H9 (cell line): Measurements from ENCODE around the gene GMPS. TPM values are rescaled to one million over a fixed set of nuclear protein-coding genes. Genes with fewer than 3 reads are reported as not detected.
"Not testable (repeated sequence)": the region's sequence is repeated elsewhere in the genome, so short reads cannot be mapped to it uniquely, and the experiment has no call there.

Source experiments
- DNase-seq: peaks from one replicate; pipeline ENCODE4 v3.0.0-alpha.2; 2017
- H2AFZ ChIP-seq: one replicate; pipeline ENCODE4 v1.6.1; 2013; ENCODE audit warnings: mild to moderate bottlenecking, low read length, control low read depth, moderate library complexity
- H2AK5ac ChIP-seq: 2 replicates; pipeline ENCODE4 v1.6.1; 2013; ENCODE audit warnings: low read length, control low read depth, mixed read lengths; ENCODE audit not compliant: insufficient read length
- H2BK120ac ChIP-seq: one replicate; pipeline ENCODE4 v1.6.1; 2013; ENCODE audit warnings: low read depth, mild to moderate bottlenecking, low read length, control low read depth, inconsistent platforms; ENCODE audit not compliant: poor library complexity, severe bottlenecking
- H2BK12ac ChIP-seq: 2 replicates; pipeline ENCODE4 v1.6.1; 2013; ENCODE audit warnings: low read length, control low read depth, mixed read lengths, low read depth; ENCODE audit not compliant: insufficient read length
- H2BK15ac ChIP-seq: 2 replicates; pipeline ENCODE4 v1.6.1; 2013; ENCODE audit warnings: low read depth, low read length, control low read depth
- H2BK20ac ChIP-seq: one replicate; pipeline ENCODE4 v1.6.1; 2013; ENCODE audit warnings: low read depth, mild to moderate bottlenecking, low read length, control low read depth, inconsistent platforms; ENCODE audit not compliant: poor library complexity, severe bottlenecking
- H2BK5ac ChIP-seq: 2 replicates; pipeline ENCODE4 v1.6.1; 2013; ENCODE audit warnings: low read length, control low read depth, mixed read lengths; ENCODE audit not compliant: insufficient read length
- H3K14ac ChIP-seq: 2 replicates; pipeline ENCODE4 v1.6.1; 2013; ENCODE audit warnings: low read length, control low read depth; ENCODE audit not compliant: insufficient read depth
- H3K18ac ChIP-seq: 2 replicates; pipeline ENCODE4 v1.6.1; 2013; ENCODE audit warnings: low read depth, mild to moderate bottlenecking, mixed read lengths, low read length, control low read depth; ENCODE audit not compliant: insufficient read length
- H3K23ac ChIP-seq: 2 replicates; pipeline ENCODE4 v1.6.1; 2013; ENCODE audit warnings: low read length, control low read depth, mixed read lengths, low read depth; ENCODE audit not compliant: insufficient read length
- H3K23me2 ChIP-seq: 2 replicates; pipeline ENCODE4 v1.6.1; 2013; ENCODE audit warnings: low read depth, mild to moderate bottlenecking, mixed read lengths, low read length, control low read depth; ENCODE audit not compliant: insufficient read length, poor library complexity, severe bottlenecking
- H3K27ac ChIP-seq: 2 replicates; pipeline ENCODE4 v1.5.1; 2013; ENCODE audit warnings: low read length, control low read depth, mixed read lengths, low read depth; ENCODE audit not compliant: insufficient read length
- H3K27me3 ChIP-seq: 2 replicates; pipeline ENCODE4 v1.6.1; 2013; ENCODE audit warnings: low read length, control low read depth, inconsistent platforms; ENCODE audit not compliant: insufficient read depth
- H3K4ac ChIP-seq: 2 replicates; pipeline ENCODE4 v1.6.1; 2013; ENCODE audit warnings: low read depth, mild to moderate bottlenecking, control low read depth, inconsistent platforms, low read length, moderate library complexity
- H3K4me1 ChIP-seq: 2 replicates; pipeline ENCODE4 v1.6.1; 2013; ENCODE audit warnings: low read length, control low read depth, inconsistent platforms; ENCODE audit not compliant: insufficient read depth
- H3K4me2 ChIP-seq: 2 replicates; pipeline ENCODE4 v1.6.1; 2013; ENCODE audit warnings: low read length, control low read depth, mixed read lengths; ENCODE audit not compliant: insufficient read length, insufficient read depth
- H3K56ac ChIP-seq: 2 replicates; pipeline ENCODE4 v1.6.1; 2013; ENCODE audit warnings: low read depth, mild to moderate bottlenecking, mixed read lengths, low read length, control low read depth; ENCODE audit not compliant: insufficient read length
- H3K79me1 ChIP-seq: 2 replicates; pipeline ENCODE4 v1.6.1; 2013; ENCODE audit warnings: low read depth, mild to moderate bottlenecking, moderate library complexity, low read length, control low read depth, inconsistent platforms; ENCODE audit not compliant: insufficient read depth, poor library complexity, severe bottlenecking
- H3K79me2 ChIP-seq: 2 replicates; pipeline ENCODE4 v1.6.1; 2013; ENCODE audit warnings: low read length, control low read depth, inconsistent platforms; ENCODE audit not compliant: insufficient read depth
- H3K9ac ChIP-seq: 2 replicates; pipeline ENCODE4 v1.6.1; 2013; ENCODE audit warnings: low read length, control low read depth, mixed read lengths; ENCODE audit not compliant: insufficient read length; ENCODE audit errors: extremely low read depth
- H3K9me3 ChIP-seq: one replicate; pipeline ENCODE4 v1.6.1; 2013; ENCODE audit warnings: low read depth, low read length, inconsistent platforms; ENCODE audit not compliant: control insufficient read depth
- H3T11ph ChIP-seq: one replicate; pipeline ENCODE4 v1.6.1; 2013; ENCODE audit warnings: mild to moderate bottlenecking, low read length, control low read depth, inconsistent platforms
- H4K20me1 ChIP-seq: one replicate; pipeline ENCODE4 v1.6.1; 2013; ENCODE audit not compliant: control insufficient read depth, insufficient read length, insufficient read depth
- H4K5ac ChIP-seq: 2 replicates; pipeline ENCODE4 v1.6.1; 2013; ENCODE audit warnings: low read depth, mild to moderate bottlenecking, mixed read lengths, low read length, control low read depth; ENCODE audit not compliant: insufficient read length
- H4K8ac ChIP-seq: replicated peaks from 2 replicates; pipeline ENCODE4 v1.6.1; 2013; ENCODE audit warnings: low read length, control low read depth, mixed read lengths, low read depth; ENCODE audit not compliant: insufficient read length
- H4K91ac ChIP-seq: 2 replicates; pipeline ENCODE4 v1.6.1; 2013; ENCODE audit warnings: low read depth, mild to moderate bottlenecking, moderate library complexity, mixed read lengths, low read length, control low read depth; ENCODE audit not compliant: insufficient read length
- H3K27ac Mint-ChIP-seq, 3 experiments: 2 replicates in 2 of 3; 3 replicates in 1 of 3; pipeline ENCODE4 v1.8.0; 2020 to 2021; ENCODE audit warnings: mixed read lengths in 3 of 3, mild to moderate bottlenecking in 1 of 3, moderate library complexity in 1 of 3
- H3K27me3 Mint-ChIP-seq: 2 replicates; pipeline ENCODE4 v1.8.0; 2021; ENCODE audit warnings: low read depth, mild to moderate bottlenecking, moderate library complexity, mixed read lengths
- H3K36me3 Mint-ChIP-seq, 3 experiments: 2 replicates in 2 of 3; 3 replicates in 1 of 3; pipeline ENCODE4 v1.8.0; 2020 to 2021; ENCODE audit warnings: low read depth in 3 of 3, mixed read lengths in 3 of 3; ENCODE audit not compliant: insufficient read depth in 1 of 3
- H3K4me1 Mint-ChIP-seq, 2 experiments: 2 replicates each; pipeline ENCODE4 v1.8.0; 2020; ENCODE audit warnings: mixed read lengths in 2 of 2
- H3K4me3 Mint-ChIP-seq, 2 experiments: 2 replicates in 1 of 2; 3 replicates in 1 of 2; pipeline ENCODE4 v1.8.0; 2020 to 2021; ENCODE audit warnings: mild to moderate bottlenecking in 2 of 2, mixed read lengths in 2 of 2, moderate library complexity in 1 of 2
- H3K9me3 Mint-ChIP-seq, 2 experiments: 2 replicates in 1 of 2; 3 replicates in 1 of 2; pipeline ENCODE4 v1.8.0; 2020; ENCODE audit warnings: mild to moderate bottlenecking in 2 of 2, mixed read lengths in 2 of 2, moderate library complexity in 1 of 2
- WGBS: extraction: QIAGEN DNeasy Blood & Tissue Kit; methylation state at CpG from one replicate; pipeline ENCODE4 v1.1.7; 2013; ENCODE audit warnings: missing lambda C conversion rate, low lambda C conversion rate, mixed read lengths; ENCODE audit not compliant: insufficient read length; ENCODE audit errors: extremely low coverage; 5-methylcytosine and 5-hydroxymethylcytosine counted together
- total RNA-seq: library from RNA; stranded (reverse); gene quantifications from 2 replicates; pipeline ENCODE4 v1.2.1, GENCODE V29; 2021
- TF ChIP-seq, protein P1 (sequence below): fragments of 200-600 bp; sonication (generic); conservative IDR thresholded peaks from 3 replicates; pipeline ENCODE4 v1.8.0; 2021; ENCODE audit warnings: antibody characterized with exemption, mild to moderate bottlenecking

The GMPS gene
- total RNA-seq, 1 experiment from 2014 or later = 142 TPM

- no peak overlapping the region for H2BK120ac ChIP-seq
- no peaks in the 10 kb centered on the region for H3K27me3 ChIP-seq
- no peak overlapping the region for H3K9ac ChIP-seq
- Mint-ChIP-seq H3K4me3 (no peak overlapping the region), H3K36me3 (peaks cover 0 to 5% (median 0%) of the 10 kb centered on the region in 3 experiments; a peak in 2 of 7 replicates), H3K9me3 (peaks cover 3 to 4% of the 10 kb centered on the region in 2 experiments; a peak in 3 of 5 replicates), H3K4me1 (no peaks in the 10 kb centered on the region), H3K27me3 (peaks cover 4% of the 10 kb centered on the region; the same call in 1 of the 2 replicates), H3K27ac (no peak overlapping the region; a peak in 1 of 7 replicates)
- no peak overlapping the region for H2AFZ ChIP-seq
- DNase-seq = no peak
- H2AK5ac ChIP-seq = no peak overlapping the region
- no peak overlapping the region for H3K14ac ChIP-seq
- WGBS = no CpG with 5 or more reads among the region's 2 CpGs
- peak overlapping the region; percentile 6 for H2BK20ac ChIP-seq
- no peak overlapping the region for H2BK15ac ChIP-seq
- H3K9me3 ChIP-seq = no peaks in the 10 kb centered on the region
- no peak overlapping the region for H4K8ac ChIP-seq
- no peak overlapping the region for H4K91ac ChIP-seq
- no peak overlapping the region for H3K4ac ChIP-seq
- no peak overlapping the region for H2BK5ac ChIP-seq
- no peak overlapping the region for H3K18ac ChIP-seq
- no peak overlapping the region for H2BK12ac ChIP-seq
- TF ChIP-seq, protein P1, sequence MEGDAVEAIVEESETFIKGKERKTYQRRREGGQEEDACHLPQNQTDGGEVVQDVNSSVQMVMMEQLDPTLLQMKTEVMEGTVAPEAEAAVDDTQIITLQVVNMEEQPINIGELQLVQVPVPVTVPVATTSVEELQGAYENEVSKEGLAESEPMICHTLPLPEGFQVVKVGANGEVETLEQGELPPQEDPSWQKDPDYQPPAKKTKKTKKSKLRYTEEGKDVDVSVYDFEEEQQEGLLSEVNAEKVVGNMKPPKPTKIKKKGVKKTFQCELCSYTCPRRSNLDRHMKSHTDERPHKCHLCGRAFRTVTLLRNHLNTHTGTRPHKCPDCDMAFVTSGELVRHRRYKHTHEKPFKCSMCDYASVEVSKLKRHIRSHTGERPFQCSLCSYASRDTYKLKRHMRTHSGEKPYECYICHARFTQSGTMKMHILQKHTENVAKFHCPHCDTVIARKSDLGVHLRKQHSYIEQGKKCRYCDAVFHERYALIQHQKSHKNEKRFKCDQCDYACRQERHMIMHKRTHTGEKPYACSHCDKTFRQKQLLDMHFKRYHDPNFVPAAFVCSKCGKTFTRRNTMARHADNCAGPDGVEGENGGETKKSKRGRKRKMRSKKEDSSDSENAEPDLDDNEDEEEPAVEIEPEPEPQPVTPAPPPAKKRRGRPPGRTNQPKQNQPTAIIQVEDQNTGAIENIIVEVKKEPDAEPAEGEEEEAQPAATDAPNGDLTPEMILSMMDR = no peak
- no peak overlapping the region for H4K5ac ChIP-seq
- no peaks in the 10 kb centered on the region for H3K4me1 ChIP-seq
- no peaks in the 10 kb centered on the region for H4K20me1 ChIP-seq
- H3K27ac ChIP-seq = no peak overlapping the region
- H3K4me2 ChIP-seq = no peak overlapping the region
- H3K23ac ChIP-seq = no peak overlapping the region
- no peak overlapping the region for H3K56ac ChIP-seq
- no peaks in the 10 kb centered on the region for H3K79me1 ChIP-seq
- H3T11ph ChIP-seq = no peak overlapping the region
- no peaks in the 10 kb centered on the region for H3K79me2 ChIP-seq
- no peaks in the 10 kb centered on the region for H3K23me2 ChIP-seq
These were observed 8.8 kb upstream of the GMPS start for GRCh38 chr3:155861476-155862183.

DNA sequence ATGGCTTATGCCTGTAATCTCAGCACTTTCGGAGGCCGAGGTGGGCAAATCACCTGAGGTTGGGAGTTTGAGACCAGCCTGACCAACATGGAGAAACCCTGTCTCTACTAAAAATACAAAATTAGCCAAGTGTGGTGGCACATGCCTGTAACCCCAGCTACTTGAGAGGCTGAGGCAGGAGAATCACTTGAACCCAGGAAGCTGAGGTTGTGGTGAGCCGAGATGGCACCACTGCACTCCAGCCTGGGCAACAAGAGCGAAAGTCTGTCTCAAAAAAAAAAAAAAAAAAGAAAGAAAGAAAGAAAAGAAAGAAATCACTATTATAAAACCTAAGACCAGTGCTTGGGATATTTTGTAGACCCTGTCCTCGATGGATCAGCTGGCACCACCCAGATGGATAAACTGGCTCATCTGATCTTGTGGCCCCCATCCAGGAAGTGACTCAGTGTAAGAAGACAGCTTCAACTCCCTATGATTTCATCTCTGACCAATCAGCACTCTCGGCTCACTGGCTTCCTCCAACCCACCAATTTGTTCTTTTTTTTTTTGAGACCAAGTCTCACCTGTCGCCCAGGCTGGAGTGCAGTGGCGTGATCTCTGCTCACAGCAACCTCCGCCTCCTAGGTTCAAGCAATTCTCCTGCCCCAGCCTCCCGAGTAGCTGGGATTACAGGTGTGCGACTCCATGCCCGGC is 8.0 kb upstream of the GMPS start:
- peak; percentile 60 for DNase-seq
- H3T11ph ChIP-seq, H3K14ac ChIP-seq, H2BK120ac ChIP-seq, H3K23ac ChIP-seq, H3K36me3 Mint-ChIP-seq, H3K9me3 ChIP-seq, H3K23me2 ChIP-seq, H4K5ac ChIP-seq, H3K27ac Mint-ChIP-seq, H3K9me3 Mint-ChIP-seq, H2BK5ac ChIP-seq, H3K9ac ChIP-seq, H4K91ac ChIP-seq, H3K18ac ChIP-seq, H2BK15ac ChIP-seq, H3K27ac ChIP-seq, H4K20me1 ChIP-seq, H3K79me1 ChIP-seq, H3K27me3 ChIP-seq, H4K8ac ChIP-seq, H3K27me3 Mint-ChIP-seq, H3K4me3 Mint-ChIP-seq, H3K4me2 ChIP-seq, H3K56ac ChIP-seq, H3K79me2 ChIP-seq, H2AFZ ChIP-seq, H2AK5ac ChIP-seq, H3K4me1 ChIP-seq, H3K4me1 Mint-ChIP-seq, H3K4ac ChIP-seq, H2BK12ac ChIP-seq: not testable (repeated sequence)
- no CpG with 5 or more reads among the region's 12 CpGs for WGBS
- peak overlapping the region; percentile 6 for H2BK20ac ChIP-seq
